K562 (cell line): Measurements from ENCODE around the gene MUC22.

Experiments used
- CHD1 ChIP-seq: fragments of 200-600 bp; sonication (generic); IDR thresholded peaks from one replicate; pipeline ENCODE4 v1.6.1; 2012; ENCODE audit warnings: mild to moderate bottlenecking, moderate library complexity, low read length, inconsistent platforms
- CTCF ChIP-seq, 3 experiments: IDR thresholded peaks in 2 of 3; conservative IDR thresholded peaks in 1 of 3; 2 replicates each; pipeline ENCODE4 v1.5.1; 2011 to 2012; ENCODE audit warnings: low read length in 3 of 3, mild to moderate bottlenecking in 3 of 3, control low read depth in 2 of 3, improper control_type of control experiment in 1 of 3, inconsistent platforms in 1 of 3, low read depth in 1 of 3, mixed read lengths in 1 of 3, moderate library complexity in 1 of 3; ENCODE audit not compliant: insufficient read depth in 2 of 3
- CXXC5 ChIP-seq: fragments of 250-450 bp; sonication (Bioruptor Pico); IDR thresholded peaks from 2 replicates; pipeline ENCODE4 v1.8.0; 2022; ENCODE audit warnings: inconsistent platforms, mild to moderate bottlenecking, moderate library complexity
- EP300 ChIP-seq: IDR thresholded peaks from 2 replicates; pipeline ENCODE4 v1.6.1; 2012; ENCODE audit warnings: low read length, improper control_type of control experiment
- HOMEZ ChIP-seq: fragments of 250-450 bp; sonication (Bioruptor Pico); IDR thresholded peaks from 2 replicates; pipeline ENCODE4 v1.4.0; 2020; ENCODE audit warnings: mild to moderate bottlenecking, moderate library complexity
- NRF1 ChIP-seq, 2 experiments: fragments of 450-650 bp; IDR thresholded peaks in 1 of 2; conservative IDR thresholded peaks in 1 of 2; 2 replicates each; pipeline ENCODE4 v1.6.1; 2014; ENCODE audit warnings: mild to moderate bottlenecking in 2 of 2
- PHF8 ChIP-seq: fragments of 200-600 bp; sonication (generic); IDR thresholded peaks from 2 replicates; pipeline ENCODE4 v1.6.1; 2012; ENCODE audit warnings: mixed run types, mild to moderate bottlenecking, inconsistent platforms, low read length, moderate library complexity, borderline replicate concordance
- SNRNP70 ChIP-seq: fragments of 200-400 bp; formaldehyde crosslinking; optimal IDR thresholded peaks from 2 replicates; pipeline ENCODE3; 2017; ENCODE audit warnings: low read depth, low read length
- THRA ChIP-seq: fragments of 450-650 bp; IDR thresholded peaks from 2 replicates; pipeline ENCODE4 v1.6.1; 2017; ENCODE audit warnings: mild to moderate bottlenecking, moderate library complexity
- ZNF583 ChIP-seq: fragments of 250-450 bp; sonication (Bioruptor Pico); IDR thresholded peaks from 2 replicates; pipeline ENCODE4 v1.4.0; 2020
- TF ChIP-seq, protein P1 (sequence below): sonication (generic); formaldehyde crosslinking; IDR thresholded peaks from 2 replicates; pipeline ENCODE4 v1.8.0; 2022; ENCODE audit warnings: mild to moderate bottlenecking, low read depth, missing genetic modification reagents

GRCh38 chr6:30987304-30987703 lies 23.0 kb upstream of the MUC22 start:
- TF ChIP-seq THRA (no peak), PHF8 (no peak), SNRNP70 (no peak), CTCF (IDR thresholded peaks at IDR 0.05 in 2 of 3, conservative IDR thresholded peaks at IDR 0.05 in 1 of 3; ENCODE audit: insufficient read depth in 2 of 3, low read depth in 1 of 3, low read length in 3 of 3) (no peak), CXXC5 (CRISPR knock-in tag) (no peak), CHD1 (no peak), ZNF583 (CRISPR knock-in tag) (no peak), NRF1 (conservative IDR thresholded peaks at IDR 0.05 in 1 of 2, IDR thresholded peaks at IDR 0.05 in 1 of 2) (no peak), HOMEZ (no peak), EP300 (no peak)
- TF ChIP-seq, protein P1, sequence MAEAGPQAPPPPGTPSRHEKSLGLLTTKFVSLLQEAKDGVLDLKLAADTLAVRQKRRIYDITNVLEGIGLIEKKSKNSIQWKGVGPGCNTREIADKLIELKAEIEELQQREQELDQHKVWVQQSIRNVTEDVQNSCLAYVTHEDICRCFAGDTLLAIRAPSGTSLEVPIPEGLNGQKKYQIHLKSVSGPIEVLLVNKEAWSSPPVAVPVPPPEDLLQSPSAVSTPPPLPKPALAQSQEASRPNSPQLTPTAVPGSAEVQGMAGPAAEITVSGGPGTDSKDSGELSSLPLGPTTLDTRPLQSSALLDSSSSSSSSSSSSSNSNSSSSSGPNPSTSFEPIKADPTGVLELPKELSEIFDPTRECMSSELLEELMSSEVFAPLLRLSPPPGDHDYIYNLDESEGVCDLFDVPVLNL (CRISPR knock-in tag), result no peak
